Measurements from ENCODE around the gene DNAI4.
"Not testable (repeated sequence)": the region's sequence is repeated elsewhere in the genome, so short reads cannot be mapped to it uniquely, and the experiment has no call there.

DNAI4 gene

DNA sequence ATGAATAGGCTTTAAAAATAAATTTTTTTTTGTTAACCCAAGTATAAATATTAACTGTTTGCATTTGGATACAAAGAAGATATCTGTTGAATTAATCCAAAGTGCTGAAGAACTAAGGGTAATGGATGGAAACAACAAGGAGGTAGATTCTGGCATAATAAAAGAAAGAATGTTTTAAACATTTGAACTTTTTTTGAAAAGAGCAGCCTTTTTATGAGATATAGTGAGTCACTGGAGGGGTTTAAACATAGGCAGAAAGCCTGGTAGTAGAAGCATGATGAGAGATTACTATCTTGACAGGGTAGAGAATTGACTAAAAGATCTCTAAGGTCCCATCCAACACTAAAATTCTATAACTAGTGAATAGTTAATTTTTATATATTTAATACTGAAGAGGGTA lies 2.9 kb upstream of the DNAI4 start:
- no peak for DNase-seq (ENCODE audit: low spot score)

DNA sequence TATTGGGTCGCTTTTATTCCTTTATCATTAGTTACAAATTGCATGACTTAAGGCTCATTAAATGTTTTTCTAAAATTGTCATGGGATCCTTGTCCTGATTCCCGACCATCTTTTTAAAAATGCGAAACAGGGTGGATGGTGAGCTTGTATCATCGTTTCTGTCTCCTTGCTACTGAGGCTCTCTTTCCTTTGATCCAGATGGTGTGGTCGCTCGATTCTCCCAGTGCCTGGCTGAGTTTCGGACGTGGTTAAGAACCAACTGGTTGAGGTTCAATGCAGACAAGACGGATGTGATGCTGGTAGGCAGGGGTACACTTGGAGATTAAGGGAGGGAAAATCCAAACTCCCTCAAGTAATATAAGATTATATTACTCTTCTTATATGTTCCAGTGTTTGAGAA lies 1.3 kb upstream of the DNAI4 start:
- no peak for DNase-seq (ENCODE audit: low spot score)

DNA sequence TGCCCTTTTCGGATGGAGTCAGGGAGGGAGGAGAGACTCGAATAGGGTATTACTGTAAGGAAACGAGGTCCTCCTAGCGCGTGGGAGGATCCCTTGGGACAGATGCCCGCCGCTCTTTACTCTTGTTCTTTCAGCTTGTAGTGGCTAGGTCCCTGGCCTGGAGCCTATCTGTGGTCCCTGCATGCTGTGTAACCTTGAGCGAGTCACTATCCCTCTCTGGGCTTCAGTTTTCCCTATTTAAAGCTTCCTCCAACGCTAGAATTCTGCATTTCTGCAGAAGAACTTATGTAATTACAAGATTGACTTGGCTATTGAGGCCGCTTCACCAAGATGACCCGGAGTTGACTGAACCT lies 878 bp upstream of the DNAI4 start:
- no peak for DNase-seq (ENCODE audit: low spot score)

DNA sequence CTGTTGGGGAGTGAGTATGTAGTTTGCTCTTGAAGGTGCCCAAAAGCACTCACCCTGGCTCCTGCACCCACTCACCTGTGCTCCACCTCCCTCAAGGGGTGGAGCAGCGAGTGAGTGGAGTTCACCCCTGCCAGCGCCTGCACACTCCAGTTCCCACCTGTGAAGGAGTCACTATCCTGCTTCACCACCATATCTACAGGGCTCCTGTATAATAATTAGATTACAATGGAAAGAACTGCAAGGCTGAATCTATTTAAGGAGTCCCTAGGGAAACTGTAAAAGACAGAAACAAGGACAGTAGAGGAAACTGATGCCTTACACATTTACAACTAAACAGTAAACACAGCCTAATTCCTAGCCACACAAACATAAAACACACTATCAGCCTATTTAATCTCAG lies 4.1 kb downstream of the DNAI4 start:
- DNase-seq (ENCODE audit: low spot score), result no peak

DNA sequence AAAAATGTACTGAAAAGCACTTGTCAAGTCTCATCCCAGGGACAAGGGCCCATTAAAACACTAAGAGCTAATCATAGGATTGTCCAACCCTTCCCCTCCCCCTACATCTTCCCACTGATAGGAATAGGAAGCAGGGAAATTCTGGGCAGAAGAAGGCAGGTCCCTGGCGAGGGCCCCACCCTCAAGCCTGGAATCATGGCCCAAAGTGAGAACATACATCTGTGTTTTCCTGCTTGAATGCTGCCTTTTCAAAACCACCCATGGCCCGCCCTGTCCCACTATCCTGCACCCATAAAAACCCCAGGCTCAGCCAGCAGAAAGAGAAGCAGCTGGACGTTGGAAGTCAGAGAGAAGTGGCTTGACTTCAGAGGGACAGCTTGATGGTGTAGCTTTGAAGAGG lies 4.8 kb downstream of the DNAI4 start:
- DNase-seq (ENCODE audit: low spot score), result no peak

DNA sequence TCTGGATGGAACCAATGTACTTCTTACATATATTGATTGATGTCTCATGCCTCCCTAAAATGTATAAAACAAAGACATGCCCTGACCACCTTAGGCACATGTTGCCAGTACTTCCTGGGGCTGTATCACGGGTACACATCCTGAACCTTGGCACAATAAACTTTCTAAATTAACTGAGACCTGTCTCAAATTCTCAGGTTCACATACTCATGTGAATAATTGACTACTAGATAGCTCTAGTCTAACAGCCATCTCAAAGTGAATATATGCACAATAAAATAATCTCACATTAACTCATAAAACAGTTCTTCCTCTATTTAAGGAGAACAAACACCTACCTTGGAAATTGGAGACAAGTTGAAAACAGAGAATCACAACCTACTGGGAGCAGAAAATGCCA lies 5.6 kb downstream of the DNAI4 start:
- no peak for DNase-seq (ENCODE audit: low spot score)

DNA sequence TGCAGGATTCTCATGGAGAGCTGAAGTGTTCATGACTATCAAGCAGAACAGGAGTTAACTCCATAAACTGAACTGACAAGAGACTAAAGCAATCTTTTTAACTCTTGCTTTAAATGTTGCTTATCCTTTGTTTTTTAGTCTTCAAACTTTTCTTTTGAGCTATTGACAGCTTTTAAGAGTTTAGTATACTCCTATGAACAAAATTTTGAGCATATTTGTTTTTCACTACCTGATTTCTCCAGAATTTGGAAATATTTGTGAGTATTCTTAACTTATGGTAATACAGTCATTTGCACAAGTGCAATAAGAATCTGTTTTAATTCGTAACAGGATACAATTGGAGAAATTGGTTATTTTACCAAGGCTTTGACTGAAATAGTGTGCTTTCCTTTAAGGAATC lies 7.2 kb downstream of the DNAI4 start:
- DNase-seq (ENCODE audit: low spot score), result no peak

DNA sequence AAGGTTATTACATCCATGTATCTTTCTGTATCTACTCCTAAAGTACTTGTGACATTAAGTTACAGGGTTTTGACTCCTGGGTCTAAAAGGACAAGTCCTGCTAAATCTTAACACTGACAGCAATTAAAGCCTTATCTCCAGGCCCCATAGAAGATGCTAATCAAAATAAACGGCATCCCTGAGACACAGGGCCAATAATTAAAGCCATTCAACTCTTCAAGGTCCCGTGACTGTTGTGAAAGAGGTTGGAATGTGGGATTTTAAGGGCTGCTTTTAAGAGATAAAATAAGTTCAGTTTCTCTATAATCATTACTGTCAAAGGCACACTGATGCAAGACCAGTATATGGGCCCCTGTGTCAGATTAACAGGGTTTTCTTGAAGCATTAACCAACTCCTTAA lies 8.3 kb downstream of the DNAI4 start:
- no peak for DNase-seq (ENCODE audit: low spot score)

DNA sequence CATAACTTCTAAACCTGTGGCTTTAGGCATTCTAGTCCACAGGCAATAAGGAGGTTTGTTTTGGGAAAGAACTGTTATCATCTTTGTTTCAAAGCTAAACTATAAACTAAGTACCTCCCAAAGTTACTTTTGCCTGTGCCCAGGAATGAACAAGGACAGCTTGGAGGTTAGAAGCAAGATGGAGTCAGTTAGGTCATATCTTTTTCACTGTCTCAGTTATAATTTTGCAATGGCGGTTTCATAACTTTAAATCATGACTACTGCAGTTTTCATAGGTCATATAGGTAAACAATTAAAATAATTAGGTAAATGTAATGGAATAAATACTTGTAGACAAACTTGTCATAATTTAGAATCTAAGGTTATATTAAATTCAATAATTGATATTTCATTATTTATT lies 9.5 kb downstream of the DNAI4 start:
- not testable (repeated sequence) for DNase-seq (ENCODE audit: low spot score)

DNA sequence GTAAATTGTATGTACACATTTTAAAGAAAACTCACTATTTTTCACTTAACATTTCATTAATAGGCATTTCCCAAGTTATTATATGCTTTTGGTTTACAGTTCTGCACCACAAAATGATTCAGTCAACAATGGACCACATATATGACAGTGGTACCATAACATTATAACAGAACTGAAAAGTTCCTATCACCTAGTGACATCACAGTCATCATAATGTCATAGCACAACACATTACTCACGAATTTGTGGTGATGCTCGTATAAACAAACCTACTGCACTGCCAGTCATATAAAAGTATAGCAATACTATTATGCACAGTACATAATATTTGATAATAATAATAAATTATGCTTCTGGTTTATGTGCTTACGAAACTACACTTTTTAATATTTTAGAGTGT lies 30.9 kb downstream of the DNAI4 start:
- no peak for DNase-seq (ENCODE audit: low spot score)

DNA sequence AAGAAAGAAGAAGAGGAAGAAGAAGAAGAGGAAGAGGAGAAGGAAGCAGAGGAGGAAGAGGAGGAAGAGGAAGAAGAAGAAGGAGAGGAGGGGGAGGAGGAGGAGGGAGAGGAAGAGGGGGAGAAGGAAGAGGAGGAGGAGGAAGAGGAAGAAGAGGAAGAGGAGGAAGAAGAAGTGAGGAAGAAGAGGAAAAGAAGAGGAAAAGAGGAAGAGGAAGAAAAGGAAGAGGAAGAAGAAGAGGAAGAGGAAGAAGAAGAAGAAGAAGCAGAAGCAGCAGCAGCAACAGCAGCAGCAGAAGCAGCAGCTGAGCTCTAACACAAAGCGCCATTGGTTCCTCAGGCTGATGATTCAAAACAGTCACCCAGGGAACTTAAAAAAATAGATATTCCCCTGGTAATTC lies 34.0 kb downstream of the DNAI4 start:
- no peak for DNase-seq (ENCODE audit: low spot score)

DNA sequence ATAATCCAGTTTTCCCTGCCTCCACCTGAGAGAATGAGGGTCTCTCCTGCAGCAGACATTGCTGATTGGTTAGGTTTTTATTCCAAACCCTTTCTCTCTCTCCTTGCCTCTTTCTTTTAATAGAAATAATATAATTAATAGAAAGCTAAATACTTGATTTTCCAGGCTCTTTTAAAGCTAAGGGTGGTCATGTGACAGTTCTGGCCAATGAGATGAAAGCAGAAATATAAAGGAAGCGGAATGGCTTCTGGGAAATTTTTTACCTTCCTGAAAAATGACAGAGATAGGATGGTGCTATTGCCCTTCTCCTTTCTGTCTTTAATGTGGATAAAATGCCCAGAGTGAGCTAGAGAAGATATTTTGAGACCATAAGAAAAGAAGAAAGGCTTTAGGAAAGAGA lies 35.6 kb downstream of the DNAI4 start:
- DNase-seq (ENCODE audit: low spot score), result no peak

DNA sequence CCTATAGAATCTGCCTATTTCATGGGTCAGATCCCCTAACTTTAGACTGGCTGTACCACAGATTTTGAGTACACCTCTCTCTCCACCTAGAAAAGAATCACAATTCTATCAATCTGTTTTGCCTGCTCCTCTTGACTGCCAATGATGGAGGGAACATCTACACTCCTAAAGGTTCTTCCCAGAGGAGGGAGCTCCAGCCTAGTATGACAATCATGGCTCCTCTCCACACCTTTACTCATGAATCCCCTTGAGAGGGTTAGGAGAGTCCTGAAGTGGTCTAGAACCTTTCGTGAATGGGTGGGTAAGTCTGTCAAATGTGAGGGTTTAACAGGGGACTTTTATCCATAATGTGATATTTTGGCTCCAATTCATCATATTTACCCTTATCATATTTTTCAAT lies 48.0 kb downstream of the DNAI4 start:
- no peak for DNase-seq (ENCODE audit: low spot score)

DNA sequence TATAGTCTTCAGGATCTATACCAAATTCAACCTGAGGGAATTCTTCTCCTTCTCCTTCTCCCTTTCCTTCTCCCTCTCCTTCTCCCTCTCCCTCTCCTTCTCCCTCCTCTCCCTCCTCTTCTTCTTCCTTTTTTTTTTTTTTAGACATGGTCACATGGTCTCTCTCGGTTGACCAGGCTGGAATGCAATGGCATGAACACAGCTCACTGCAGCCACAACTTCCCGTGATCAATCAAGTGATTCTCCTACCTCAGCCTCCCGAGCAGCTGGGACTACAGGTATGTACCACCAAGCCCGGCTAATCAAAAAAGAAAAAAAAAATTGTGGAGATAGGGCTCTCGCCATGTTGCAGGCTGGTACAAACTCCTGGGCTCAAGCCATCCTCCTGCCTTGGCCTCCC lies 51.5 kb downstream of the DNAI4 start:
- DNase-seq (ENCODE audit: low spot score), result no peak

DNA sequence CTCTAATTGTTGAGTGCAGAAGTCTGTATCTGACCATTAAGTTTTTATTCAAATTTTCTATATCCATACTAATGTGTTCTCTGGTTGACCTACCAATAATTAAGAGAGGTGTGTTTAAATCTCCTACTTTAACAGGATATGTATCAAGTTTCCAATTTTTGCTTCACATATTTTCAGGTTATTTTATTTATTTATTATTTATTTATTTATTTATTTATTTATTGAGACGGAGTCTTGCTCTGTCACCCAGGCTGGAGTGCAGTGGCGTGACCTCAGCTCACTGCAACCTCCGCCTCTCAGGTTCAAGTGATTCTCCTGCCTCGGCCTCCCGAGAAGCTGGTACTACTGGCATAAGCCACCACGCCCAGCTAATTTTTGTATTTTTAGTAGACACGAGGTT lies 52.6 kb downstream of the DNAI4 start:
- not testable (repeated sequence) for DNase-seq (ENCODE audit: low spot score)

DNA sequence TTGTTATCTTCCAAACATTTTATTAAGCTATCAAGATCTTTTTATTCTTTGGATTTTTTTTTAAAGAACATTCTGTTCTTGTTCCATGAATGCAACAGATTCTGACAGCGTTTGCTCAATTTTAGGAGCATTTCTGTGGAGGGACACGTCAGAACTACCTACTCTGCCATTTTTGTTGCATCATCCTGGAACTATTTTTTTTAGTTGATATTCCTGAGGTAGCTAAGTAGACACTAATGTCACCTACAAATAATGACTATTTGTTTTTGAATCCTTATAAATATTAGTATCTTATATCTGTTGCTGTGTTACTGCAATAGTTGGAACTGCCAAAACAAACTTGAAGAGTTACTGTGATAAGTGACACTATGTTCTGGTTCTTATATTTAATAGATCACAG lies 57.2 kb downstream of the DNAI4 start:
- no peak for DNase-seq (ENCODE audit: low spot score)

DNA sequence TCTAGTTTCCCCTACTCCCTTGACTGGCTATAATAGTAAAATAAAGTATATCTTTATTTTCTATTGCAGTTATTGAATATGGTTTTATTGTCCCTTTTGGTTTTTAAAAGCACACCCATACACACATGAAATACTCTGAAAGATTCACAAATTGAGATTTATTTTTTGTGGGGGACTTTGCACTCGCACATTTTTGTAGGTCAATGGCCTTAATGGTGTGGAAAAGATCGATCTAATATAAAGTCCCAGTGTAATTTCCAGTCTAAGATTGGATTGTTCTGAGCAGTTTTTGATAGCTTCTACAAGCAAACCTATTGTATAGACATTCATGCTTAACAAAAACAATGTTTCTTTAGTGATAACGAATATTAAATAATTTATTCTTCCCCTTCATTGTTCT lies 64.1 kb downstream of the DNAI4 start:
- DNase-seq (ENCODE audit: low spot score), result no peak

DNA sequence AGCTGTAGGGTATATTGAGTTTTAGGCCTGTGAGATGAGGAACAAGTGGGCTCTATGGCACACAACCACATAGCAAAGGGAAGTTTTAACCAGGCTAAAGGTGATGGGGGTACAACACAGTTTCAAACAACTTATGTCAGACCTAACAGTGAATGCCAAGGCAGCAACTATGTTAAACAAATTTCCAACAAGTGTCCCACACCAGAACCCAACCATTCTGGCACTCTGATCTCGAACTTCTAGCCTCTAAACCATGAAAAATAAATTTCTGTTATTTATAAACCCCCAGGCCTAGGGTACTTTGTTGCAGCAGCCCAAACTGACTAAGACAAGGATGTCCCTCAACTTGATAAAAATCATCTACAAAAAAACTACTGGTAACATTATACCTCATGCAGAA lies 71.3 kb downstream of the DNAI4 start:
- DNase-seq (ENCODE audit: low spot score), result no peak

DNA sequence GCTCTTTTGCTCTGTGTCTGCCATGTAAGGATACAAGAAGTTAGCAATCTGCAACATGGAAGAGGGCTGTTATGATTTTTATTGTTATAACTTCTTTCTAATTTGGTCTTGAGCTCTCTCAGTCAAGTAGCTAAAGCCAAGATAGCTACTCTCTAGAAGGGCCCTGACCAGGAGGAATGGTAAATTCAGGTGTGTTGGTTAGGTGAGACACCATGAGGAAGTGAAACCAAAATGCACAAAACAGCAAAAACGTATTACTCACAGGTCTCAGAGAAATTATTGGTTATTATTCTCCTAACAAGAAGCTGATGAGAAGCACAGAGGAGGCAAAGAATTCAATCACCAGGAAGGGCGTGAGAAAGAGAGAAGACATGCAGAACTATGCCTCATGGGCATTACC lies 71.8 kb downstream of the DNAI4 start:
- no peak for DNase-seq (ENCODE audit: low spot score)

DNA sequence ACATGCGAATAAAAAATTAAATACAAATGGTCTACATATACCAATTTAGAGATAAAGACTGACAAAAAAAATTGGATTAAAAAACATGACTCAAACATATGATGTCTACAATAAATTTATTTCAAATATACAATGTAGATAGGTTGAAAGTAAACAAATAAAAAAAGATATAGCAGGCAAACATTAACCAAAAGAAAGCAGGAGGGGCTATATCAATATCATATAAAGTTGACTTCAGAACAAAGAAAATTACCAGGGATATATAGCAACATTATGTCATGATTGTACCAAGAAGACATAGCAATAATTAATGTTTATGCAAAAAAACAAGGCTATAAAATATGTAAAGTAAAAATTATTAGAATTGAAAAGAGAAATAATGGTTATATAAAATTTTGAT lies 73.7 kb downstream of the DNAI4 start:
- DNase-seq (ENCODE audit: low spot score), result no peak

DNA sequence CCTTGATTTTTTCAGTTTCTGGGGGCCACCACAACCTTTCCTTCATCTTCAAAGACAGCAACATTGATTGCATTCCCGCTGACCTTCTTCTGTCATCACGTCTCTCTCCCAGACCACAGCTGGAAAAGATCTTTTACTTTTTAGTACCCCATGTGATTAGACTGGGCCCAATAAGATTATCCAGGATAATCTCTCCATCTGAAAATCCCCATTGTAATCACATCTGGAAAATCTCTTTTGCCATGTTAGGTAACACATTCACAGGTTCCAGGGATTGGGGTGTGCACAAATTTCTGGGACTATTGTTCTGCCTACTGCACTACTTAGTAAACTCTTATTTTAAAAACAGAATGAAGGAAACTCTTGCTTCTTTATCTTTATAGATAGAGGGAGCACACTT lies 76.5 kb downstream of the DNAI4 start:
- DNase-seq (ENCODE audit: low spot score), result no peak

DNA sequence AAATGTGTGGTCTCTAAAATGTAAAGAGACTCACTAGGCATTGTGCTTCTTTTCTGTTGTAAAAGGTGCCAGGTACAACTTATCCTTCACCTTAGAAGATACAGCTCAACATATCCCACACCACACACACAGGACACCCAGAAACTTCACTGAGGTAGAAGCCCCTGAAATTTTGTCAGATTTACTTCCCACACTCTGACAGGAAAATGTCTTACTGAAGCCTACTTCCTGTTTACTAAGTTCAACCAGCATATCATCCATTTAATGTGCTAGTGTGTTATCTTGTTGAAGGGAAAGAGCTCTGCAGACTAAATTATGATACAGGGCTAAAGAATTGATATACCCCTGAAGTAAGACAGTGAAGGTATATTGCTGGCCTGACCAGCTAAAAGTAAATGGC lies 83.7 kb downstream of the DNAI4 start:
- no peak for DNase-seq (ENCODE audit: low spot score)

DNA sequence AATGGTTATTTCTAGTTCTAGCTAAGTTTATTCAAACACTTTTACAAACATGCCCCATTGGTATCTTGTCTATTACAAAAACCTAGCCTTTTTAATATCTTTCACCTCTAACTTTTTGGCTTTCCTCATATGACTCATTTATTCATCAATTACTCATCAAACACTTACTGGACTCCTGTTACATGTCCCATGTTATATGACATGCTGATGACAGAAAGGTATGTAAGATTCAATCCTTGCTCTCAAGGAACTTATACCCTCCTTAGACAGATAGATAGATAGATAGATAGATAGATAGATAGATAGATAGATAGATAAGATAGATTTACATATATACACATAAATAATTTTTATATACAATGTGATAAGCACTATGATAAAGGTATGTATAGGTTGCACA lies 89.7 kb downstream of the DNAI4 start:
- no peak for DNase-seq (ENCODE audit: low spot score)

DNA sequence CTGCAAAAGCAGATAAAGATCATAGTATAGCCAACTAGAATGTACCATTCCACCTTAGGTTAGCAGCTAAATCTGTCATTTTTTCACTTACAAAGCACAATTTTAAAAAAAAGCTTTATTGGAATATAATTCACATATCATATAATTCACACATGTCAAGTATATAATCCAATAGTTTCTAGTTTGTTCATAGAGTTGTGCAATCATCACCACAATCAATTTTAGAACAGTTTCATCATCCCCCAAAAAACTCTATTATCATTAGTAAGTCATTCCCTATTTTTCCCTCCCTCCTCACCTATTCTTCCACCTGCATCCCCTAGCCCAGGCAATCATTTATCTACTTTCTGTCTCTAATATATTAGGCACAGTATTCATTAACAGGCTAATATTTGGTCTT lies 91.5 kb downstream of the DNAI4 start:
- DNase-seq (ENCODE audit: low spot score), result no peak

DNA sequence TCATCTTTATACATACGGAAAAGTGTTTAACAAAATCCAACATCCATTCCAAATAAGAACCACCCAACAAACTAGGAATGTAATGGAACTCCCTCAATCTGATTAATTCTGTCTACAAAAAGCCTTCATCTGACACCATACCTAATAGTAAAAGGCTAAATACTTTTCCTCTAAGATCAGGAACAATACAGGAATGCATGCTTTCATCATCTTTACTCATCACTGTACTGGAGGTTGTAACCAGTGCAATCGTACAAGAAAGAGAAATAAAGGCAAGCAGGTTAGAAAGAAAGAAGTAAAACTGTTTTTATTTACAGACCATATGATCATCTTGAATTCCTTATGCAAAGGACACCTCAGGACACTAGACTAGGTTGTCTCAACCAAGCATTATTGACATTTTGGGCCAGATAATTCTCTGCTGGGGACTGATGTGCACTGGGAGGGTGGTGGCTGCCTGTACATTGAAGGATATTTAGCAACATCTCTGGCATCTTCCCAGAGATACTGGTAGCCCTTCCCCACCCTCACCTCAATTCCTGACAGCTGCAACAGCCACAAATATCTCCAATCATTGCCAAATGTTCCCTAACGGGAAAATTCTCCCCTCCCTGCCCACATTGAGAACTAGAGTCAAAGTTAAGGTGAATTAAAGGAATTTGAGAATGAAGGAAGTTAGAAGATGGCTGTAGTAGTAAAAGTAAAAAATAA lies 93.0 kb downstream of the DNAI4 start:
- DNase-seq (ENCODE audit: low spot score), result no peak

Data from LoVo (cell line).